Neural cell (in vitro differentiated cells): ENCODE data around the gene PCYT1A. TPM values are rescaled to one million over a fixed set of nuclear protein-coding genes. Genes with fewer than 3 reads are reported as not detected.

Source experiments
- H2AFZ ChIP-seq: fragments of 200-600, 300-800 bp; sonication (generic), shearing (Covaris generic); 2 replicates; pipeline ENCODE4 v1.6.0; 2014; ENCODE audit warnings: low read depth, mild to moderate bottlenecking, antibody characterized with exemption, low read length, moderate library complexity
- H3F3A ChIP-seq: fragments of 200-600 bp; shearing (Covaris generic); 2 replicates; pipeline ENCODE4 v1.6.1; 2016; ENCODE audit warnings: mild to moderate bottlenecking, moderate library complexity, mixed read lengths, antibody characterized with exemption, low read length; ENCODE audit not compliant: insufficient read depth, poor library complexity, severe bottlenecking
- H3K27ac ChIP-seq: fragments of 200-600, 300-800 bp; sonication (generic), shearing (Covaris generic); 2 replicates; pipeline ENCODE4 v1.5.1; 2014; ENCODE audit warnings: mild to moderate bottlenecking, low read length, moderate library complexity
- H3K27me3 ChIP-seq: fragments of 300-800, 200-600 bp; sonication (generic), shearing (Covaris generic); 2 replicates; pipeline ENCODE4 v1.6.0; 2014; ENCODE audit warnings: mild to moderate bottlenecking, low read depth, low read length, moderate library complexity; ENCODE audit not compliant: insufficient read depth
- H3K36me3 ChIP-seq: fragments of 300-800, 200-600 bp; sonication (generic), shearing (Covaris generic); 2 replicates; pipeline ENCODE4 v1.5.1; 2014; ENCODE audit warnings: mild to moderate bottlenecking, antibody characterized with exemption, low read length, moderate library complexity; ENCODE audit not compliant: insufficient read depth
- H3K4me2 ChIP-seq: fragments of 300-800, 200-600 bp; sonication (generic), shearing (Covaris generic); 2 replicates; pipeline ENCODE4 v1.6.0; 2014; ENCODE audit warnings: mild to moderate bottlenecking, low read length
- H3K4me3 ChIP-seq: fragments of 300-800, 200-600 bp; sonication (generic), shearing (Covaris generic); 2 replicates; pipeline ENCODE4 v1.5.1; 2014; ENCODE audit warnings: mild to moderate bottlenecking, low read length, moderate library complexity
- H3K79me2 ChIP-seq: fragments of 200-600 bp; shearing (Covaris generic); replicated peaks from 2 replicates; pipeline ENCODE4 v1.6.0; 2014; ENCODE audit warnings: mild to moderate bottlenecking, low read length, moderate library complexity; ENCODE audit not compliant: insufficient read depth
- H3K9ac ChIP-seq: fragments of 300-800, 200-600 bp; sonication (generic), shearing (Covaris generic); 2 replicates; pipeline ENCODE4 v1.6.1; 2016; ENCODE audit warnings: mild to moderate bottlenecking, low read length, mixed read lengths
- H3K9me2 ChIP-seq: fragments of 200-600 bp; shearing (Covaris generic); 2 replicates; pipeline ENCODE4 v1.6.1; 2016; ENCODE audit warnings: mild to moderate bottlenecking, low read length, mixed read lengths; ENCODE audit not compliant: insufficient read depth
- H3K9me3 ChIP-seq: fragments of 200-600, 300-800 bp; sonication (generic), shearing (Covaris generic); 2 replicates; pipeline ENCODE4 v1.6.1; 2016; ENCODE audit warnings: mild to moderate bottlenecking, mixed run types, low read length, moderate library complexity, mixed read lengths
- H4K20me1 ChIP-seq: fragments of 200-600 bp; shearing (Covaris generic); 2 replicates; pipeline ENCODE4 v1.6.1; 2016; ENCODE audit warnings: mild to moderate bottlenecking, mixed run types; ENCODE audit not compliant: insufficient read depth
- EP300 ChIP-seq: fragments of 450-650 bp; conservative IDR thresholded peaks from 2 replicates; pipeline ENCODE4 v1.6.1; 2014; ENCODE audit warnings: antibody characterized with exemption, mild to moderate bottlenecking, moderate library complexity; ENCODE audit not compliant: poor library complexity, severe bottlenecking
- EZH2 ChIP-seq: fragments of 200-600, 300-800 bp; shearing (Covaris generic), sonication (generic); IDR thresholded peaks from 2 replicates; pipeline ENCODE4 v1.6.1; 2014; ENCODE audit warnings: antibody characterized with exemption, low read length, borderline replicate concordance, mild to moderate bottlenecking; ENCODE audit not compliant: insufficient read depth, poor library complexity, severe bottlenecking
- MXI1 ChIP-seq: fragments of 450-650 bp; conservative IDR thresholded peaks from 2 replicates; pipeline ENCODE4 v1.6.1; 2014; ENCODE audit warnings: antibody characterized with exemption, mild to moderate bottlenecking; ENCODE audit not compliant: poor library complexity, severe bottlenecking
- POLR2AphosphoS5 ChIP-seq: IDR thresholded peaks from 2 replicates; pipeline ENCODE4 v1.6.1; 2012
- RAD21 ChIP-seq: fragments of 450-650 bp; conservative IDR thresholded peaks from 2 replicates; pipeline ENCODE4 v1.6.1; 2014; ENCODE audit warnings: antibody characterized with exemption, mild to moderate bottlenecking, moderate library complexity
- SMC3 ChIP-seq: fragments of 450-650 bp; conservative IDR thresholded peaks from 2 replicates; pipeline ENCODE4 v1.6.1; 2014; ENCODE audit warnings: antibody characterized with exemption, mild to moderate bottlenecking, moderate library complexity; ENCODE audit not compliant: poor library complexity
- TAF1 ChIP-seq: IDR thresholded peaks from 2 replicates; pipeline ENCODE4 v1.6.1; 2012; ENCODE audit warnings: low read depth
- polyA plus RNA-seq: library from polyadenylated mRNA; depleted of rRNA; stranded (reverse); fragments of >200 nt; gene quantifications from 2 replicates; pipeline ENCODE4 v1.2.3, GENCODE V29; 2014
- TF ChIP-seq, protein P1 (sequence below): fragments of 450-650 bp; IDR thresholded peaks from 2 replicates; pipeline ENCODE4 v1.5.1; 2014; ENCODE audit warnings: antibody characterized with exemption, mild to moderate bottlenecking, moderate library complexity; ENCODE audit not compliant: poor library complexity, severe bottlenecking
- TF ChIP-seq, protein P2 (sequence below): IDR thresholded peaks from 2 replicates; pipeline ENCODE4 v1.6.1; 2012; ENCODE audit warnings: borderline replicate concordance

The PCYT1A gene
- polyA plus RNA-seq, 1 donor from 2014 or later: 21.7 TPM

DNA sequence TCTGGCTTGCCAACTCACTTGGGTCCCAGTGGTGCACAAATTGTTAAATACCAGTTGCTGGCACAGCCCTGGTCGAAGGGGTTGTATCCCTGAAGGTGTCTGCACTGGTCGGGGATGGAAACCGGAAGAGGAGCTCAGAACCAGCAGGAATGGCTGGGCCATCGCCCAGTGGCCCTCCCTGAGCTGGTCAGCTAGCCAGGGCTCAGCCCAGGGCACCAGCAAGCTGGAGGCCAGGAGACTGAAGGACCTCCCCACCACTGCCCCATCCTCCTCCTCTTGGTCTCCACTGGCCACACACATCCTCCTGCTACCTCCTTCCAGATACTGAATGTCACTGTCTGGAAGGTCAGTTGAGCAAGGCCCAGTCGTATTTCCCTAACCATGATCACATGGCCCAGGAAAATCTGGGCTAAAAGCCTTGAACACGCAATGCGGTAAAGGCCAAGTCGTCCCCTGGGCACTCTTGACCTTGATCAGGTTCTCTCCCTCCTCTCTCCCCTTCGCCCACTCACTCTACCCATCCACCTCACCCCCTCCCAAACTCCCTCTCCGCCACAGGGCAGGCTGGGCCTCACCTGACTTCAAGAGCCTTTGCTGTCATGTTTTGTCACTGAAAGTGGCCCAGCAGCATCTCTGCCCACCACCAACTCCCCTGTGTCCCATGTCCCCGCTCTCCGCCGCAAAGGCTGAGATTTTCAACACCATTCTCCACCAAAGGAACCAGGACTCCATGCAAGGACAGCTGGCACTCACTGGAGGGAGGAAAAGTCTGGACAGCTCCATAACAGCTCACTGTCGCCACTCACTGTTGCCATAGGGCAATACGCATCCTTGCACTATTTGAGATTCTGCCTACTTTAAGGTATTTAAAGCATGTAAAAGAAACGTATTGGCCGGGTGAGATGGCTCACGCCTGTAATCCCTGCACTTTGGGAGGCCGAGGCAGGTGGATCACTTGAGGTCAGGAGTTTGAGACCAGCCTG, 88.5 kb downstream of the PCYT1A start:
- Histone ChIP-seq H2AFZ (no peak overlapping the region), H3F3A (no peaks in the 10 kb centered on the region), H3K27me3 (no peaks in the 10 kb centered on the region), H3K9me2 (no peaks in the 10 kb centered on the region), H3K27ac (no peak overlapping the region), H3K36me3 (no peaks in the 10 kb centered on the region), H3K4me2 (no peak overlapping the region), H3K9ac (no peak overlapping the region), H3K9me3 (no peaks in the 10 kb centered on the region), H3K4me3 (no peak overlapping the region), H4K20me1 (no peaks in the 10 kb centered on the region), H3K79me2 (no peaks in the 10 kb centered on the region)
- TF ChIP-seq, protein P1, sequence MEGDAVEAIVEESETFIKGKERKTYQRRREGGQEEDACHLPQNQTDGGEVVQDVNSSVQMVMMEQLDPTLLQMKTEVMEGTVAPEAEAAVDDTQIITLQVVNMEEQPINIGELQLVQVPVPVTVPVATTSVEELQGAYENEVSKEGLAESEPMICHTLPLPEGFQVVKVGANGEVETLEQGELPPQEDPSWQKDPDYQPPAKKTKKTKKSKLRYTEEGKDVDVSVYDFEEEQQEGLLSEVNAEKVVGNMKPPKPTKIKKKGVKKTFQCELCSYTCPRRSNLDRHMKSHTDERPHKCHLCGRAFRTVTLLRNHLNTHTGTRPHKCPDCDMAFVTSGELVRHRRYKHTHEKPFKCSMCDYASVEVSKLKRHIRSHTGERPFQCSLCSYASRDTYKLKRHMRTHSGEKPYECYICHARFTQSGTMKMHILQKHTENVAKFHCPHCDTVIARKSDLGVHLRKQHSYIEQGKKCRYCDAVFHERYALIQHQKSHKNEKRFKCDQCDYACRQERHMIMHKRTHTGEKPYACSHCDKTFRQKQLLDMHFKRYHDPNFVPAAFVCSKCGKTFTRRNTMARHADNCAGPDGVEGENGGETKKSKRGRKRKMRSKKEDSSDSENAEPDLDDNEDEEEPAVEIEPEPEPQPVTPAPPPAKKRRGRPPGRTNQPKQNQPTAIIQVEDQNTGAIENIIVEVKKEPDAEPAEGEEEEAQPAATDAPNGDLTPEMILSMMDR: peak; percentile 31
- no peak for TF ChIP-seq EZH2
- peak; percentile 35 for TF ChIP-seq RAD21
- no peak for TF ChIP-seq SMC3

DNA sequence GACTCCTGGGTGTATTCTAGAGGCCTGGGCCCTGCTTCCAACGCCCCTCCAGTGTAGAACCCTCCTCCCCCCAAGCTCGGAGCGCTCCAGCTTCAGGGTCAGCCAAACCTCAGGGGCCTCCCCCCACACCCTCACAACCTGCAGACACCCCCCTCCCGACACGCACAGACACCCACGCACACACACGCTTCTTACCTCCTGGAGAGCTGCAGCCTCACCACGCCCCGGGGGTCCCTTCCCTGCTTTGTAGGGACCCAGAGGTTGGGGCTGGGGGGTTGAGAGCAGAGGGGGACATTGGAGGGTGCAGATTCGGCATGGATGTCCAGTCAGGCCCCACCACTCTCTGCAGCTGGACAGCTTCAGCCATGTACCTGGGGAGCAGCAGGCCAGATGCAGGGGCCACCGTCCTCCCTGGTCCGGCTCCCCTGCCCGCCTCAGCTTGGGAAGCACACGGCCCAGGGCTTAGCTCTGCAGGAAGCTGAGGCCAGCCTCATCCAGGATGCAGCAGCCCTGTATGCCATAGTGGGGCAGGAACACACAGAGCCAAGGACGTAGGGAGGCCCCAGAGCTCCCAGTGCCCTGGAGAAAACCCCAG, 89.3 kb downstream of the PCYT1A start:
- Histone ChIP-seq H3K9me2 (no peaks in the 10 kb centered on the region), H3K4me3 (no peak overlapping the region), H3K36me3 (no peaks in the 10 kb centered on the region), H3K9ac (no peak overlapping the region), H3K9me3 (no peaks in the 10 kb centered on the region), H3K79me2 (no peaks in the 10 kb centered on the region), H2AFZ (no peak overlapping the region), H3K27me3 (no peaks in the 10 kb centered on the region), H3K27ac (no peak overlapping the region), H3K4me2 (no peak overlapping the region), H3F3A (no peaks in the 10 kb centered on the region), H4K20me1 (no peaks in the 10 kb centered on the region)
- no peak for TF ChIP-seq MXI1
- TF ChIP-seq SMC3: no peak
- TF ChIP-seq, protein P1: no peak
- TF ChIP-seq POLR2AphosphoS5: no peak
- TF ChIP-seq, protein P2, sequence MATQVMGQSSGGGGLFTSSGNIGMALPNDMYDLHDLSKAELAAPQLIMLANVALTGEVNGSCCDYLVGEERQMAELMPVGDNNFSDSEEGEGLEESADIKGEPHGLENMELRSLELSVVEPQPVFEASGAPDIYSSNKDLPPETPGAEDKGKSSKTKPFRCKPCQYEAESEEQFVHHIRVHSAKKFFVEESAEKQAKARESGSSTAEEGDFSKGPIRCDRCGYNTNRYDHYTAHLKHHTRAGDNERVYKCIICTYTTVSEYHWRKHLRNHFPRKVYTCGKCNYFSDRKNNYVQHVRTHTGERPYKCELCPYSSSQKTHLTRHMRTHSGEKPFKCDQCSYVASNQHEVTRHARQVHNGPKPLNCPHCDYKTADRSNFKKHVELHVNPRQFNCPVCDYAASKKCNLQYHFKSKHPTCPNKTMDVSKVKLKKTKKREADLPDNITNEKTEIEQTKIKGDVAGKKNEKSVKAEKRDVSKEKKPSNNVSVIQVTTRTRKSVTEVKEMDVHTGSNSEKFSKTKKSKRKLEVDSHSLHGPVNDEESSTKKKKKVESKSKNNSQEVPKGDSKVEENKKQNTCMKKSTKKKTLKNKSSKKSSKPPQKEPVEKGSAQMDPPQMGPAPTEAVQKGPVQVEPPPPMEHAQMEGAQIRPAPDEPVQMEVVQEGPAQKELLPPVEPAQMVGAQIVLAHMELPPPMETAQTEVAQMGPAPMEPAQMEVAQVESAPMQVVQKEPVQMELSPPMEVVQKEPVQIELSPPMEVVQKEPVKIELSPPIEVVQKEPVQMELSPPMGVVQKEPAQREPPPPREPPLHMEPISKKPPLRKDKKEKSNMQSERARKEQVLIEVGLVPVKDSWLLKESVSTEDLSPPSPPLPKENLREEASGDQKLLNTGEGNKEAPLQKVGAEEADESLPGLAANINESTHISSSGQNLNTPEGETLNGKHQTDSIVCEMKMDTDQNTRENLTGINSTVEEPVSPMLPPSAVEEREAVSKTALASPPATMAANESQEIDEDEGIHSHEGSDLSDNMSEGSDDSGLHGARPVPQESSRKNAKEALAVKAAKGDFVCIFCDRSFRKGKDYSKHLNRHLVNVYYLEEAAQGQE: no peak
- TF ChIP-seq EZH2: no peak
- TF ChIP-seq TAF1: no peak
- TF ChIP-seq RAD21: no peak
- TF ChIP-seq EP300: no peak
